HG03460 (cell line): ENCODE measurements around the gene INPP5E.
A peak's percentile ranks its signal among the peaks of the same experiment; 100 is the strongest.

Experiments
- ATAC-seq: cut with Tn5 transposase; IDR thresholded peaks from one replicate; pipeline ENCODE4 v1.9.1; 2021; ENCODE audit not compliant: unreplicated experiment

The INPP5E gene, protein sequence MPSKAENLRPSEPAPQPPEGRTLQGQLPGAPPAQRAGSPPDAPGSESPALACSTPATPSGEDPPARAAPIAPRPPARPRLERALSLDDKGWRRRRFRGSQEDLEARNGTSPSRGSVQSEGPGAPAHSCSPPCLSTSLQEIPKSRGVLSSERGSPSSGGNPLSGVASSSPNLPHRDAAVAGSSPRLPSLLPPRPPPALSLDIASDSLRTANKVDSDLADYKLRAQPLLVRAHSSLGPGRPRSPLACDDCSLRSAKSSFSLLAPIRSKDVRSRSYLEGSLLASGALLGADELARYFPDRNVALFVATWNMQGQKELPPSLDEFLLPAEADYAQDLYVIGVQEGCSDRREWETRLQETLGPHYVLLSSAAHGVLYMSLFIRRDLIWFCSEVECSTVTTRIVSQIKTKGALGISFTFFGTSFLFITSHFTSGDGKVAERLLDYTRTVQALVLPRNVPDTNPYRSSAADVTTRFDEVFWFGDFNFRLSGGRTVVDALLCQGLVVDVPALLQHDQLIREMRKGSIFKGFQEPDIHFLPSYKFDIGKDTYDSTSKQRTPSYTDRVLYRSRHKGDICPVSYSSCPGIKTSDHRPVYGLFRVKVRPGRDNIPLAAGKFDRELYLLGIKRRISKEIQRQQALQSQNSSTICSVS

GRCh38 chr9:136439481-136440408 lies at the start of gene INPP5E:
Gene INPP5E, minus strand, starts transcription at chr9:136439845. Its CDS starts 426 bp downstream, at chr9:136439419.
- ATAC-seq = peak; percentile 59

GRCh38 chr9:136488247-136489214 lies 48.9 kb upstream of the INPP5E start:
- no peak for ATAC-seq

DNA sequence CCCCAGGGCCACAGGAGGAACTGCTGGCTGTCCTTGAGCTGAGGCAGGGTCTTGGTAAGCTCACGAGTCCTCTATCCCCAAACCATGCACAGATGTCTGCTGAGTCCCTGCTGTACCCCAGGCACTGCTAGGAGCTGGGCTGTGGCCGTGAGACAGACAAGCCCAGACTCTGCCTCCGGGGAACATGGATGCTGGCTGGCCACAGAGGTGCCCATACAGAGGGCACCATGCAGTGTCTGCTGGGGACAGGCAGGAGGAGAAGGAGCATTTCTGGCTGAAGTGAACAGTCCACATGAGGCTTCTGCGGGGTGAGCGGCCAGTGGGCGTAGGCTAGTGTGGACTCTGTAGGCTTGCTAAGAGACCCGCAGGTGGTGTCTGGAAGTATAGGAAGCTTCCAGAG lies 48.0 kb upstream of the INPP5E start:
- no peak for ATAC-seq

DNA sequence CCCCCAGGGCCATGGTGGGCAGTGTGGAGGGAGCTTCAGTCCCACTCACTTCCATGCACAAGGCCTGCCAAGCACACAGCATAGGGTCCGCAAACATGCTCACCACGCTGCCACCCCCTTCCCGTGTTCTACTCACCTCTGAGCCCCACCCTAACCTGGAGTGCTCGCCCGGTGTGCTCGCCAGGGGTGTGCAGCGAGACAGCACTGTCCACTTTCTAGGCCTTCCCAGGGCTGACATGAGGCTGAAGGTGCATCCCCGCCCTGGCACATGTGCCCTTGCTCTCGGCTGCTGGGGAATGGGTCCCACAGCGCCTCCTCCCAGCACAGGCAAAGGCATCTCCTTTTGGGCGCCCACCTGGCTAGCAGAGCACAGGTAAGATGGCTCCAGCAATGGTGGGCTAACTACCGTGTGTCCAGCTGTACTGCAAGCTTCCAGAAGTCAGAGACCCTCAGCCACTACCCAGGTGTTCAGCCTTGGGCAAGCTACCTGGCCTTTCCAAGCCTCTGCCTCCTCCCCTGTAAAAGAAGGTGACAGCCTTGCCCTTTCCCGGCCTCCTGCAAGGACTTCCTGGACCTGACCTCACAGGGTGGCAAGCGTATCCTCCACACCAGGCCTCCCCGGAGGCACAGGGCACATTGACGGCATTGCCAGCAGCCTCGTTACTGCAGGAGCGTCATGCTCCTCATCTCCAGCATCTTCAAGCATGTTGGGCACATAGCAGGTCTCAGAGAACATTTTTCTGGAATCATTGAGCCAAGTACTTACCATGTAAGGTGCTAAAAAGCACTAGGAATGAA lies 47.4 kb upstream of the INPP5E start:
- ATAC-seq = no peak

DNA sequence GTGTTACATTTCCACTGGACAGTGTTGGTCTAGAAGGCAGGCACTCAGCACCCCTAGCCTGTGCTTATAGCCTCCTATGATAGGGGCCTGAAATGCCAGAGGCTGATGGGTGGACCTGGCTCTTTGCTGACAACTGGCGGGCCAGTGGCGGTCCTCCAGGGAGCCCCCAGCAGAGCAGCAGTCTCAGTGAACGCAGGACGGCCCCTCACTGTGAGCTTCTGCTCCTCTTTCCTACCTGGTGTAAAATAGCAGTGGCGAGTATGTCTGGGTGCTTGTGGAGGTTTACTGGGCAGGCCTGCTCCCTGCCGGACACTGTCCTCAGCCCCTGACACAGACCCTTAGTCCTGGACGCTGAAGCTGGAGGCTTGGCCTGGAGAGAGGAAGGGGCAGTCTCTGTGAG lies 46.5 kb upstream of the INPP5E start:
- ATAC-seq = no peak

- no peak for ATAC-seq
Measured at GRCh38 chr9:136485049-136486045, 45.7 kb upstream of the INPP5E start.

DNA sequence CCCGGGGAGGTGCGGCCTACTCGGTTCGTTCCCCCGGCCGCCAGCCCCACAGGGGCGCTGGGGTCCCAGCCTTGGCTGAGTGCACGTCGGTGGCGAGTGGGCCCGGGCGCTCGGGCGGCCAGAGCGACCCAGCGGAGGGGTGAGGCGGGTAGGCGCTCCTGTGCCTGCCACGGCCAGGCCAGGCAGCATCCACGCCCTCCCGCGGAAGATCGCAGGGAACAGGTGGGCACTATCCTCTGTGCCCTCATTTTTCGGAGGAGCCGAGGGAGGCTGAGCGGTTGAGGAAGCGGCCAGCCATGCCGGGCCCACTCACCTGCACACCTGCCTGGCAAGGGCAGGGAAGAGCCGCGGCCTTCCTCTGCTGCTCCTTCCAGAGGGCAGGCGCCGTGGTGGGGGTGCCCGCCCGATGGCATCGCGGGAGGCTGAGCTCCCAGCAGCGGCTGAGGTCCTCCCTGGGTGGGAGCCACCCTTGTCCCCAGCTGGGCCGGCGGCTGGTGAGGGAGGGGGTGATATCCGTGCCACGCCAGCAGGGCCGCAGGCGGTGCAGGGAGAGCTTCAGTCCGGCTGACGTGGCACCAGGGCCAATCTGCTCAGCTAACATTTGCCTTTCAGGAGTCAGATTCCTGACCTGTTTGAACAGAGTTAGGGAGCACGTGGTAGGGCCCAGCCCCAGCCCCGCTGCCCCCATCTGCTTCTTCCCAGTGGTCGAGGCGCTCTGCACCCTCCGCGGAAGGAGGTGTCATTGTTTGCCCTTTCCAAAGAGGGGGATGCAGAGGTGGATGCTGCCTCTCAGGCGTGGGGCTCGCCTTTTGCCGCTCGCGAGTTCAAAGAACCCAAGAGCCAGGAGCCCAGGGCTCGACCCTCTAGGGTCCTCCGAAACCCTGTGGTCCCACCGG lies 44.8 kb upstream of the INPP5E start:
- ATAC-seq = no peak

DNA sequence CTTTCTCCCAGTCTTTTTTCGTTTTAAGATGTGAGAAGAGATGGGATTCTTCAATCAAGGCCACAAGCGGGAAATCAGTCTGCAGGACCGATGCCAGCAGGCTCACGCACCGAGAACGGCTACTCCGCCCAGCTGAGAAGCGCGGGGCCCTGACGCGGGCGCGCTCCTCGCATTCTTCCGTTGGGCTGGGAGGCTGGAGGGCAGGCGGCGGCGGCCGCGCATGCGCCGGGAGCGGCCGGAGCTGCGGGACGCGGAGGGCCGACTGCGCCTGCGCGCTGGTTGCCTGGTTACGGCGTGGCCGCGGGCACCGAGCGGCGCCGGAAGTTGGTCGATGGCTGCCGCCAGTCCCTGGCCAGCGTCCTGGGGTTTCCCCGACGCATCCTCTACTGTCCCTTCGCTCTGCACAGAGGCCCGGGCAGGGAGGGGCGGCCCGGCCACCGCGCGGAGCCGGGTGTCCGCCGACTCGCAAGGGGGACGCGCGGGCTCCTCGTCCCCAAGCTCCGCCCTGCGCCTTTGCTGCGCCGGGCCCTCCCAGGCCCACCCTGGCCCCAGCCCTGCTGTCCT lies 44.0 kb upstream of the INPP5E start:
- ATAC-seq = peak; percentile 49

DNA sequence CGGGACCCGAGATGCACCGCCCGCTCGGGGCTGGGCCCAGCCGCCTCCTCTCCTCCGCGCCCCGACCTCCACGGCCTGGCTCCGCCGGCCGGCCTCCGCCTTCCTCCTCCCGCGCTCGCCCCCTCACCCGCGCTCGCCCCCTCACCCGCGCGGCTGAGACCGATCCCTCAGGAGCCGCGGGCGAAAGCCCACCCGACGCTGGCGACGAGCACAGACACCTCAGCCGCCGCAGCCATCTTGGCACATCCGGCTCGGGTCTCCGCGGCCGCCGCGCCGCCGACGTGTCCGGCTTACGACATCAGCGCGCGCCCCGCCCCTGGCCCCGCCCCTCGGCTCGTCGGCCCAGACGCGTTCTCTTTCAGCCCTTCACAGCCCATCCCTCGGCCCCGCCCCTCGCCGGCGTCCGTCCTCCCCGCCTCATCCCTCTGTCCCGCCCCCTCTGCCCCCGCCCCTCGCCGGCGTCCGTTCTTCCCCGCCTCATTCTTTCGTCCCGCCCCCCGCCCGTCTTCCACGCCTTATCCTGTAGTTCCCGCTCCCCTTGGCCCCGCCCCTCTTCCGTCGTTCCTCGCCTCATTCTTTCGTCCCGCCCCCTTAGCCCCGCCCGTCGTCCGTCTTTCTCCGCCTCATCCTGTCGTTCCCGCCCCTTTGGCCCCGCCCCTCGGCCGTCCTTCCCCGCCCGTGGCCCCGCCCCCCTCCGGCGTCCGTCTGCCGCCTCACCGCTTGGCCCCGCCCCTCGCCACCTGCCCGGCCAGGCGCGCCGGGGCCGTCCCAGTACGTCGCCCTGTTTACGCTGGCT lies 43.3 kb upstream of the INPP5E start, which contains the start of gene SEC16A:
SEC16A (minus strand) TSS at position 248 of the 796 bp plus-strand sequence. CDS start 5,425 bp downstream, outside the sequence.
- peak; percentile 53 for ATAC-seq

DNA sequence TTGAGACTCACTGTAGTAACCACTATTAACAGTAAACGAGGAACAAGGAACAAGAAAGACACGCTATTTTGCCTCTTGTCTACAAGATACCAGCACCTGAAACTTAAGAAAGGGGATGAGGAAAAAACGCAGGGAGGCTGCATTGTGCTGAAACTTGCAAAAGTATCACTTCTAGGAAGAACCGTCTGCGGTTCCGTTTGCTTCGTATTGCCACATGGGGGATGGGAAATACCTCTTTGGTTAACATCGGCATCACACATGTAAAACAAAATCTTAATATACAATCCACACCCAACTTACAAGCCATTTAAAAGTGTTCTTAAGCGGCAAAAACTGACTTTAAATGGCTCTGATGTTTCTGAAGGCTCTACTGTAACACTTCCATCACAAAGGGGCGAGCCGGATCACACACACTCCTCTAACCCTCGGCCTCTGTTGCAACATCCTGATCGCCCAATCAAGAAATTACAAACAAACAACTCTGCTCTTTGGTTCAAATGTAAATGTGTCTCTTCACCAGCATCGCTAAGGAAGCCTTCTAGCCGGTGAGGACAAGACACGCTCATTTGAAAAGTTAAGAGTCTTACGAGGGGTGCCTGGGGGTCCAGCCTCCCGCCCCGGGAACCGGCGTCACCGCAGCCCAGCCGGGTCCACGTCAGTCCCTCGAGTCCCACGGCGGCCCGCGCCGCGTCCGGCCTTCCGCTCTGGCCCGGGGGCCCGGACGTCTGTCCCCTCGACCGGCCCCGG lies 42.6 kb upstream of the INPP5E start:
- no peak for ATAC-seq

- ATAC-seq = no peak
Measured at GRCh38 chr9:136481558-136481957, 41.9 kb upstream of the INPP5E start.

- no peak for ATAC-seq
Measured at GRCh38 chr9:136476369-136477150, 36.9 kb upstream of the INPP5E start.

GRCh38 chr9:136474974-136475865 lies 35.6 kb upstream of the INPP5E start:
- no peak for ATAC-seq
